ENCODE results near the gene AGA. TPM values are rescaled to one million over a fixed set of nuclear protein-coding genes. Genes with fewer than 3 reads are reported as not detected.

AGA gene
- total and polyA plus RNA-seq, 5 experiments from 2014 or later = 17.4 to 41.5 (median 38.2) TPM

DNA sequence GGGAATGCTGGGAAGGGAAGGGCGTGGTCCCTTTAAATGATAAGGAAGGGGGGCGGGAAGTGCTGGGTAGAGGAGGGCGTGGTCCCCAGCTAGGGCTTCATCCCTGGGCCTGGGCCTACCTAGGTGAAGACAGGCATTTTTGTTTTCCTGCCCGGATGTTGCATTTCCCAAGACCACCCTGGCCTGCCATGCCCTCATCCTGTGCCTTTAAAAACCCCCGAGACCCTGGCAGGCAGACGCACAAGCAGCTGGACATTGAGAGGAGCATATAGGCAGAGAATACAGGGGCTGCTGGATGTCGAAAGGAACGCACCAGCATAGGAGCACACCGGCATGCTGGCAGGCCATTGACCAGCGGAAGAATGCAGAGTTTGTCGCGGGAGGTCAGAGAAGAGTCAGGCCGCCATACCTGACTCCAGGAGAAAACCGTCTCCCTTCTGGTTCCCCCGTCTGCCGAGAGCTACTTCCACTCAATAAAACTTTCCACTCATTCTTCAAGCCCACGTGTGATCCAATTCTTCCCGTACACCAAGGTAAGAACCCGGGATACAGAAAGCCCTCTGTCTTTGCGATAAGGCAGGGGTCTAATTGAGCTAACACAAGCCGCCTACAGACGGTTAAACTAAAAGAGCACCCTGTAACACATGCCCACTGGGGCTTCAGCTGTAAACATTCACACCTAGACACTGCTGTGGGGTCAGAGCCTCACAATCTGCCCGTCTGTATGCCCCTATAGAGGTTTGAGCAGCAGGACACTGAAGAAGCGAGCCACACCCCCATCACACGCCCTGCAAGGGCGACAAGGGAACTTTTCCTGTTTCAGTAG, 2.9 kb upstream of the AGA start:
- Mint-ChIP-seq H3K27ac (peak overlapping the region in 5 of 10 donors; percentile 10 to 74 (median 45)), H3K4me3 (peak overlapping the region in 5 of 10 donors; percentile 48 to 78 (median 61)), H3K36me3 (peaks cover 0 to 10% (median 2%) of the 10 kb centered on the region in 3 donors), H3K27me3 (no peaks in the 10 kb centered on the region), H3K4me1 (peaks cover 24 to 45% (median 32%) of the 10 kb centered on the region in 4 donors), H3K9me3 (no peaks in the 10 kb centered on the region)
- POLR2A ChIA-PET = no interaction called here
- ATAC-seq (no peak), DNase-seq (no peak)

DNA sequence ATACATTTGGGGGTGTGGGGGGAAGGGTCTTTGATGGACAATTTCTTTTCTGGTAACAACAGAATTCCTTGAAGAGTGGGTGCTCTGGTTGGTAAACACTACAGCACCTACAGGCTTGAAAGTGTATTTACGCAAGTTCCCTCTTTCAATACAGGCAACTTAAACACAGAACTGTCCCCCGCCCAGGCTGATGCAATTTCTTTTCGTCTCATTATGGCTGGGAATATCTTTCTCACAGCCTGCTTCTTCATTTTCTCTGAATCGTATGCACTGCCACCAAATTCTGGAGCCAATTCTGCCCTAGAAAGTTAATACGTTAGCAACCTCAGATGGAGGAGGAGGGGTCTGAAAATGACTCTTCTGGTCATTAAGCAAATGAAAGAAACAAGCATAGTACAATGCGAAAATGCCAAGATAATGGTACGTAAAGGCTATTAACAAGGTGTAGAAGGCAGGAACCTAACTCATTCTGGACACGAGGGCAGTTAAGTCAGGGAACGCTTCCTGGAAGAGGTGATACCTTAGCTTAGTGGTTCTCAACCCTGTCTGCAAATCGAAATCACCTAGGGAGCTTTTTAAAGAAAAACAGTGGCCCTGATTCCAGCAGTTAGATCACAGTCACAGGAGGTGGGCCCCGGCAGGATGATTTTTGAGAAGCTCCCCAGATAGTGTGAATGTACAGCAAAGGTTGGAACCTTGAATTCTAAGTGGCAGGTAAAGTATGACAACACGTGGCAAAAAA, 1.0 kb downstream of the AGA start:
- Mint-ChIP-seq H3K36me3 (peaks cover 0 to 35% (median 24%) of the 10 kb centered on the region in 3 donors), H3K4me1 (peaks cover 22 to 38% (median 28%) of the 10 kb centered on the region in 4 donors), H3K4me3 (peak overlapping the region; percentile 86 to 97 (median 94)), H3K27me3 (no peaks in the 10 kb centered on the region), H3K27ac (peak overlapping the region; percentile 88 to 99 (median 97)), H3K9me3 (no peaks in the 10 kb centered on the region)
- DNase-seq (peak in 4 of 10 donors; percentile 1 to 32 (median 8)), ATAC-seq (no peak)
- POLR2A ChIA-PET = interaction anchor here (0.7 to 2.3 kb wide), 8 partner anchors 8 to 1245 kb away, joined by 3 to 39 read pairs (median 5); partner anchors contain the start of gene NEIL3

DNA sequence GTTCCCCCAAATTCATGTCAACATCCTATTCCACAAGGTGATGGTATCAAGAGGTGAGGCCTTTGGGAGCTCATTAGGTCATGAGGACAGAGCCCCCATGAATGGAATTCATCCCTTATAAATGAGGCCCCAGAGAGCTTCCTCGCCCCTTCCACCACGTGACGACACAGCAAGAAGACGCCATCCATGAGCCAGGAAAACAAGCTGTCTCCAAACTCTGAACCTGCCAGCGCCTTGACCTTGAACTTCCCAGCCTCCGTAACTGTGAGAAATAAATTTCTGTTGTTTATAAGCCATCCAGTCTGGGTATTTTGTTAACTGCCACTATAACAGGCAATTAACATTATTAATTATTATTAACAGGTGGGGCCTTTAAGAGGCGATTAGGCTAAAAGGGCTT, 5.8 kb downstream of the AGA start:
- no peaks in the 10 kb centered on the region for H3K27me3 Mint-ChIP-seq
- H3K27ac Mint-ChIP-seq = no peak overlapping the region
- ATAC-seq = no peak
- H3K9me3 Mint-ChIP-seq = no peaks in the 10 kb centered on the region
- peaks cover 0 to 77% (median 38%) of the 10 kb centered on the region in 3 donors for H3K36me3 Mint-ChIP-seq
- POLR2A ChIA-PET = no interaction called here
- no peak for DNase-seq
- peaks cover 20 to 30% (median 21%) of the 10 kb centered on the region in 4 donors for H3K4me1 Mint-ChIP-seq
- H3K4me3 Mint-ChIP-seq = no peak overlapping the region

DNA sequence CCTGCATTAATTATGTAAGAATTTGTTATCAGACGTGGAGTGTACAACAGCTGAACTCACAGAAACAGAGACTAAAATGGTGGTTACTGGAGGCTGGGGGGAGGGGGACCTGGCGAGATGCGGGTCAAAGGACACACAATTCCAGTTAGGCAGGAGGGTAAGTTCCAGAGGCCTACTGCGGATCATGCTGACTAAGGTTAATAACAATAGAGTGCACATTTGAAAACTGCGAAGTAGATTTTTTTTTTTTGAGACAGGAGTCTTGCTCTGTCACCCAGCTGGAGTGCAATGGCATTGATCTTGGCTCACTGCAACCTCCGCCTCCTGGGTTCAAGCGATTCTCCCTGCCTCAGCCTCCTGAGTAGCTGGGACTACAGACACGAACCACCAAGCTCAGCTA, 7.6 kb downstream of the AGA start:
- Mint-ChIP-seq H3K4me1 (peaks cover 3 to 17% (median 7%) of the 10 kb centered on the region in 4 donors), H3K9me3 (no peaks in the 10 kb centered on the region), H3K4me3 (no peak overlapping the region), H3K27ac (peak overlapping the region in 1 of 10 donors; percentile 48), H3K36me3 (peaks cover 0 to 81% (median 42%) of the 10 kb centered on the region in 3 donors), H3K27me3 (no peaks in the 10 kb centered on the region)
- DNase-seq (no peak), ATAC-seq (no peak)
- POLR2A ChIA-PET = no interaction called here

DNA sequence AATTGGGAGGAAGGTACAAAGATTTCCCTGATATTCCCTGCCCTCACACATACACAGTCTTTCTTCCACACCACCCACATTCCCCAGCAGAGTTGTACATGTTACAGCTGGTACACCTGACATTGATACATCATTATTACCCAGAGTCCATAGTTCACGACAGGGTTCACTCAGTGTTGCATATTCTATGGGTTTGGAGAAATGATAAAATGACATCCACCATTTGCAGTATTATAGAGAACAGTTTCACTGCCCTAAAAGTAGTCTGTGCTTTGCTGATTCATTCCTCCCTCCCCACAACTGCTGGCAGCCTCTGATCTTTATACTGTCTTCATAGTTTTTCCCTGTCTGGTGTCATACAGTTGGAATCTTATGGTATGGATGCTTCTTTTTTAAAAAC, 15.0 kb downstream of the AGA start:
- no peak for ATAC-seq
- Mint-ChIP-seq H3K9me3 (peaks cover 0 to 1% (median 0%) of the 10 kb centered on the region in 9 donors), H3K36me3 (peaks cover 0 to 19% (median 6%) of the 10 kb centered on the region in 3 donors), H3K27ac (peak overlapping the region in 1 of 10 donors; percentile 20), H3K27me3 (peaks cover 0 to 3% (median 0%) of the 10 kb centered on the region in 5 donors), H3K4me1 (peaks cover 0 to 3% (median 0%) of the 10 kb centered on the region in 4 donors), H3K4me3 (no peak overlapping the region)
- no peak for DNase-seq
- POLR2A ChIA-PET = no interaction called here

DNA sequence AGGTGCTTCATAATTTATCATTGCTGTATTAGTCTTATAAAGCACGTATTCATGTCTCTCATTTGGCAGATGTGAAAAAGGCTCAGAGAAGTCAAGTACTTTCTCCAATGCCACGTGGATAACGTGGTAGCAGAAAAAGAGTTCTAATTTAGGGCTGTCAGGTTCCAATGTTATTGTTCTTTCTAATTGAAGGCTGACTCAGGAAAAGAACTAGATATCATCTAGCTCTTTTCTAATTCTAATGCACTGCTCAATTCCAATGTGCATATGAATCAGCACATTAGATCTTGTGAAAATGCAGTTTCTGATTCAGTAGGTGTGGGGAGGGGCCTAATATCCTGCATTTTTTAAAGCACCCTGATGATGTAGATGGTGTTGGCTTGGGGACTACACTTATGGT, 22.8 kb downstream of the AGA start:
- no peak overlapping the region for H3K27ac Mint-ChIP-seq
- H3K36me3 Mint-ChIP-seq = peaks cover 0 to 10% (median 3%) of the 10 kb centered on the region in 3 donors
- no peaks in the 10 kb centered on the region for H3K4me1 Mint-ChIP-seq
- DNase-seq (no peak), ATAC-seq (no peak)
- peaks cover 0 to 22% (median 12%) of the 10 kb centered on the region in 9 donors for H3K9me3 Mint-ChIP-seq
- peaks cover 0 to 3% (median 0%) of the 10 kb centered on the region in 5 donors for H3K27me3 Mint-ChIP-seq
- no peak overlapping the region for H3K4me3 Mint-ChIP-seq
- POLR2A ChIA-PET = no interaction called here

DNA sequence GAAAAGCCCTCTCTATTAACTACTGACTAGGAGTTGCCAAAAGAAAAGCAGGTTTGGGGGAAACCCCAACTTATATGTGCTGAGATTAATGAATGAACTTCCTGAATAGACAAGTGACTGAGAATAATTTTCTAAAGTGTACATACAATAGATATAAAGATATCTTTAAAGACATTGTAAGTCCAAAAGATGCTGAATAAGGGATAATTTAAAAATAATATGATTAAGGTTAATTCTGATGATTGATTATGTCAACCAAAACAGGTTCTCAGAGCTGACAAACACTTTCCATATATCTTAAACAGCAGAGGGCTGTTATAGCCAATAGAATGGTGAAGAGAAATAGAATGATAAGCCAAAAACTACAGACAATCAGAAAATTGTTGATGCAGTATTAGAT, 28.6 kb downstream of the AGA start:
- DNase-seq (no peak), ATAC-seq (no peak)
- no peak overlapping the region for H3K27ac Mint-ChIP-seq
- POLR2A ChIA-PET = no interaction called here
- peaks cover 0 to 5% (median 0%) of the 10 kb centered on the region in 9 donors for H3K9me3 Mint-ChIP-seq
- no peaks in the 10 kb centered on the region for H3K36me3 Mint-ChIP-seq
- H3K4me3 Mint-ChIP-seq = no peak overlapping the region
- H3K4me1 Mint-ChIP-seq = no peaks in the 10 kb centered on the region
- no peaks in the 10 kb centered on the region for H3K27me3 Mint-ChIP-seq

DNA sequence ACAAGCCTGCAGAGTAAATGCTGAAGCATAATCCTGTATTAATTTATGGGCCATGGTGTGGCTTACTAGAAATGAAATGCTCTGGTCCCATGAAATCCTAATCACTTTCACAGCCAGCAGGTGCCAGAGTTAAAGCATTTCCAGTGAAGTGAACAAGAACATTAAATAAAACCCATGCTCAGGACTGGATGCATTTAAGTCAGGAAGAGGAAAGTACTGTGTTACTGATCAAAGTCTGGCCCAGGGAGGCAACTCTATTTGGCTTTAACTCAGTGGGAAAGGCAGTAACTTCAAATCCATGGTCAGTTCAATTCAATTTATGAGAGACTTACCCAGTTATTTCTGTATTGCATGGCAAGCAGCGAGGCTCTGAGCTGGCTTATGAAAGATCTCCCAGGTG, 29.2 kb downstream of the AGA start:
- DNase-seq (no peak), ATAC-seq (no peak)
- H3K4me3 Mint-ChIP-seq = no peak overlapping the region
- H3K4me1 Mint-ChIP-seq = no peaks in the 10 kb centered on the region
- peaks cover 0 to 5% (median 0%) of the 10 kb centered on the region in 9 donors for H3K9me3 Mint-ChIP-seq
- no peaks in the 10 kb centered on the region for H3K27me3 Mint-ChIP-seq
- no peak overlapping the region for H3K27ac Mint-ChIP-seq
- POLR2A ChIA-PET = no interaction called here
- no peaks in the 10 kb centered on the region for H3K36me3 Mint-ChIP-seq

DNA sequence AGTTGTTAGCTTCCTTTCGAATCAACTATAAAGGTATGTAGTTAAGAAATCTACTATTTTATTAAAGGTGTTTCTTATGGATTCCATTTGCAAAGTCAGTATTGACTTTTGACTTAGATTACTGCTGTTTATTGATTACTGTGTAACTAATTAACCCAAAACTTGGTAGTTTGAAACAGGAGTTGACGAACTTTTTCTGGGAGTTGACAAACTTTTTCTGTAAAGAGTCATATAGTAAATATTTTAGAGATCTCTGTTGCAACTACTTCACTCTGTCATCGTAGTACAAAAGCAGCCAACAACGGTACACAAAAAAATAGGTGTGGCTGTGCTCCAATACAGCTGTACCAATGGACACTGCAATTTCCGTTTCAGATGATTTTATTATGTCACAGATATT, 30.2 kb downstream of the AGA start:
- no peak overlapping the region for H3K27ac Mint-ChIP-seq
- H3K4me3 Mint-ChIP-seq = no peak overlapping the region
- no peaks in the 10 kb centered on the region for H3K36me3 Mint-ChIP-seq
- POLR2A ChIA-PET = no interaction called here
- DNase-seq (no peak), ATAC-seq (no peak)
- H3K27me3 Mint-ChIP-seq = no peaks in the 10 kb centered on the region
- peaks cover 0 to 3% (median 0%) of the 10 kb centered on the region in 4 donors for H3K4me1 Mint-ChIP-seq
- peaks cover 0 to 9% (median 0%) of the 10 kb centered on the region in 9 donors for H3K9me3 Mint-ChIP-seq

DNA sequence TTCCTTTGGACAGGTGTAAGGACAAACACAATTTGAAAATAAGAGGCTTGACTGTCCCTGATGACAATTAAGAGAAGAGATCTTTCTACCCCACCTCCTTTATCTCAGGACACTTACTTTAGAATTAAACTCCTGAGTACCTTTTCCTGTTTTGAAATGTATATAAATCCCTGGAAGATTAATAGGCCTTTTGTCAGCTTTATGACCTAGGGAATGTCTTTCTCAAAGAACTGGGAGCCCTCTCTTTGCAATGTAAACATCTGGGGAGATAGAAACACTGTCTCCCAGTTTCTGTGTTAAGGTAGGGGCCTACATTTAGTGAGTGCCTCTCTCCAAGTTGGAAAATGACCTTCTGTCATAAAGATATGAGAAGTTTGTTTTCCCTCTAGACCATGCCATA, 31.7 kb downstream of the AGA start:
- ATAC-seq (no peak), DNase-seq (no peak)
- POLR2A ChIA-PET = no interaction called here
- H3K36me3 Mint-ChIP-seq = no peaks in the 10 kb centered on the region
- peaks cover 0 to 9% (median 0%) of the 10 kb centered on the region in 9 donors for H3K9me3 Mint-ChIP-seq
- H3K27ac Mint-ChIP-seq = no peak overlapping the region
- H3K27me3 Mint-ChIP-seq = no peaks in the 10 kb centered on the region
- no peak overlapping the region for H3K4me3 Mint-ChIP-seq
- H3K4me1 Mint-ChIP-seq = peaks cover 0 to 3% (median 0%) of the 10 kb centered on the region in 4 donors

DNA sequence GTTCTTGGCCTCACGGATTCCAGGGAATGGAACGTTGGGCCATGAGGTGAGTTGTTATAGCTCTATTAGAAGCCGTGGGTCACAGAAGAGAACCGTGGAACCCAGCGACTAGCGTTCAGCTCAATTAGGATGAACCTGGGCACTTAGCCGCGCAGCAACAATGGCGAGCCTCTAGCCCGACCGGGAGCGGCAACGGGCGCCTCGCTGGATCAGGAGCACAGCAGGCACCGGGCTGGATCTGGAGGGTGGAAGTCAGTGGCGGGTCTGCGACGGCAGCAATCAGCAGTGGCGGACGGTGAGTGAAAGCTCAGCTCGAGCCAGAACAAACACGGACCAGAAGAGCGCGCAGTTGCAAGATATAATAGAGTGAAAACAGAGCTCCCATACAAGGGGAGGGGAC, 34.2 kb downstream of the AGA start:
- Mint-ChIP-seq H3K27me3 (peaks cover 0 to 2% (median 0%) of the 10 kb centered on the region in 5 donors), H3K4me3 (no peak overlapping the region), H3K36me3 (no peaks in the 10 kb centered on the region), H3K4me1 (peaks cover 3 to 8% (median 5%) of the 10 kb centered on the region in 4 donors), H3K27ac (peak overlapping the region in 1 of 10 donors; percentile 40), H3K9me3 (peaks cover 0 to 9% (median 0%) of the 10 kb centered on the region in 9 donors)
- POLR2A ChIA-PET = interaction anchor here (0.6 kb wide), 1 partner anchor 8 kb away, joined by 3 read pairs; no protein-coding TSS in a partner anchor
- ATAC-seq (no peak), DNase-seq (no peak)

DNA sequence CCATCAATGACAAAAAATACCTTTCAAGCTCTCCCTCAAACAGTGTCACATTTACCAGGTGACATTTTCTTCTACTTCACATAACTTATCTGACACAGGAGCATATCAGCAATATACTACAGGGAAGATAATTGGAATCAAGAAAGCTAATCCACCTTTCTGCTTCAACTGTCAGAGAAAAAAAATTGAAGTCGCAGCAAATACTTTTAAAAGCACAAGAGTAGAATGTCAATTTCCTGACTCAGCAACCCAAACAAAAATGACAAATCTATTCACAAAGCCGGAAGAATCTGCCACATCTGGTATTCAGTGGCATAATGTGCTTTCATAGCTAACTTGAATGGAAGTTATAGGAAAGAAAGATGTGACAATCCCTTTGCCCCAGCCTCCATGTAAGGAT, 36.7 kb downstream of the AGA start:
- DNase-seq (no peak), ATAC-seq (no peak)
- Mint-ChIP-seq H3K9me3 (peaks cover 0 to 9% (median 0%) of the 10 kb centered on the region in 9 donors), H3K27me3 (peaks cover 0 to 2% (median 0%) of the 10 kb centered on the region in 5 donors), H3K27ac (no peak overlapping the region), H3K36me3 (no peaks in the 10 kb centered on the region), H3K4me3 (no peak overlapping the region), H3K4me1 (peaks cover 16 to 27% (median 22%) of the 10 kb centered on the region in 4 donors)
- POLR2A ChIA-PET = interaction anchor here (1.0 kb wide), 1 partner anchor 11 kb away, joined by 4 read pairs; no protein-coding TSS in a partner anchor

Data from naive thymus-derived CD8-positive, alpha-beta T cell (primary cell).